HFFc6 (cell line): ENCODE data around the gene PSMB3. TPM values are rescaled to one million over a fixed set of nuclear protein-coding genes. Genes with fewer than 3 reads are reported as not detected.

Experiments used
- DNase-seq: peaks from one replicate; pipeline ENCODE4 v3.0.0-alpha.2; 2018
- H3K27ac Mint-ChIP-seq: 2 replicates; pipeline ENCODE4 v1.8.0; 2020; ENCODE audit warnings: mild to moderate bottlenecking, mixed read lengths
- H3K27me3 Mint-ChIP-seq: 2 replicates; pipeline ENCODE4 v1.8.0; 2021; ENCODE audit warnings: mild to moderate bottlenecking, moderate library complexity, mixed read lengths; ENCODE audit not compliant: insufficient read depth
- H3K36me3 Mint-ChIP-seq: 2 replicates; pipeline ENCODE4 v1.8.0; 2021; ENCODE audit warnings: low read depth, mixed read lengths
- H3K4me1 Mint-ChIP-seq: 2 replicates; pipeline ENCODE4 v1.8.0; 2020; ENCODE audit warnings: low read depth, mixed read lengths
- H3K4me3 Mint-ChIP-seq: 2 replicates; pipeline ENCODE4 v1.8.0; 2020; ENCODE audit warnings: mild to moderate bottlenecking, moderate library complexity, mixed read lengths
- H3K9me3 Mint-ChIP-seq: 2 replicates; pipeline ENCODE4 v1.8.0; 2020; ENCODE audit warnings: mild to moderate bottlenecking, mixed read lengths
- microRNA-seq: library from miRNA; unstranded; fragments of <30 nt; microRNA quantifications from one replicate; pipeline ENCODE4, GENCODE V29; 2019
- total RNA-seq, 6 experiments: library from RNA; stranded (reverse); fragmentation: NEBNext Ultra II Directional; extraction: Animal tissue kit (Norgen Biotek cat#: 25700); gene quantifications; 2 replicates in 1 of 6; 3 replicates in 5 of 6; pipeline ENCODE4 v1.2.3, GENCODE V29; 2021
- TF ChIP-seq, protein P1 (sequence below): fragments of 200-600 bp; sonication (generic); IDR thresholded peaks from 2 replicates; pipeline ENCODE4 v1.5.0; 2021; ENCODE audit warnings: antibody characterized with exemption, mild to moderate bottlenecking

PSMB3 gene
- total RNA-seq, 6 experiments from 2014 or later: 232 to 273 (median 253) TPM

DNA sequence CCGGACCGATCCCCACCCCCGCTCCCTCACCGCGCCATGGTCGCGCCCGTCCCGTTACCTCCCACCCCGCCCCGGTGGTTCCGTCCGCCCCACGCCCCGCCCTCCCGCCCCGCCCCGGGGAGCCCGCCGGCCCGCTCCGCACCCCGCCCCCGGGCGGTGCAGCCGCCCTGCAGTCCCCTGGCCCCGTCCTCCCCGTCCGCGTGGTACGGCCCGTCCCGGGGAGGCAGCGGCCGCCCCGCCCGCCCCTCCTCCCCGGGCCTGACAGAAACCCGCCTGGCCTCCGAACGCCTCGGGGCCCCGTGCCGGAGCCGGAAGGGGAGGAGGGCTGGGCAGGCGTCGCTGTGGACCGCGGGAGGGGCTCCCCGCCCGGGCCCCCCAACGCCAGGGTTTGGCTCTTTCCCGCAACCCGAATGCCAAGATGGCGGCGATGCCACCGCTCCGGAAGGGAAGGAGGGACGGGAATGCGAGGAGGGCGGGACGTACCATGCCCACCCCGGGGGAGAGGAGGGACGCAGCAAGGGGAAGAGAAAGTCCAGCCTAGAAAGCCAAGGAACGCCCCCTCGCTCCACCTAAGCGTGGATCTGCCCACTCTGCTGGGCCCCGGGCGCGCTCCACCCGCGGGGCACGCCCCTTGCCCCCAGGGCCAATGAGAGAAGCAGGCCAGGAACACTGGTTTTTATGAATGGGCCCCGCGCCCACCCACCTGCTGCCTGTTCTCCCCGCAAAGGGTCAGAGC lies 47.1 kb downstream of the PSMB3 start, which contains the start of gene PIP4K2B:
Gene PIP4K2B, minus strand, starts transcription at position 56 of the 736 bp plus-strand sequence. CDS start 132 bp downstream, outside the sequence.
- TF ChIP-seq, protein P1, sequence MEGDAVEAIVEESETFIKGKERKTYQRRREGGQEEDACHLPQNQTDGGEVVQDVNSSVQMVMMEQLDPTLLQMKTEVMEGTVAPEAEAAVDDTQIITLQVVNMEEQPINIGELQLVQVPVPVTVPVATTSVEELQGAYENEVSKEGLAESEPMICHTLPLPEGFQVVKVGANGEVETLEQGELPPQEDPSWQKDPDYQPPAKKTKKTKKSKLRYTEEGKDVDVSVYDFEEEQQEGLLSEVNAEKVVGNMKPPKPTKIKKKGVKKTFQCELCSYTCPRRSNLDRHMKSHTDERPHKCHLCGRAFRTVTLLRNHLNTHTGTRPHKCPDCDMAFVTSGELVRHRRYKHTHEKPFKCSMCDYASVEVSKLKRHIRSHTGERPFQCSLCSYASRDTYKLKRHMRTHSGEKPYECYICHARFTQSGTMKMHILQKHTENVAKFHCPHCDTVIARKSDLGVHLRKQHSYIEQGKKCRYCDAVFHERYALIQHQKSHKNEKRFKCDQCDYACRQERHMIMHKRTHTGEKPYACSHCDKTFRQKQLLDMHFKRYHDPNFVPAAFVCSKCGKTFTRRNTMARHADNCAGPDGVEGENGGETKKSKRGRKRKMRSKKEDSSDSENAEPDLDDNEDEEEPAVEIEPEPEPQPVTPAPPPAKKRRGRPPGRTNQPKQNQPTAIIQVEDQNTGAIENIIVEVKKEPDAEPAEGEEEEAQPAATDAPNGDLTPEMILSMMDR: no peak
- peak; percentile 96 for DNase-seq
- Mint-ChIP-seq H3K9me3 (no peaks in the 10 kb centered on the region), H3K4me3 (peak within 1 kb of the TSS; percentile 96), H3K27me3 (peaks cover 3% of the 10 kb centered on the region; the same call in 1 of the 2 replicates), H3K36me3 (peaks cover 49% of the 10 kb centered on the region), H3K27ac (peak within 1 kb of the TSS; percentile 92), H3K4me1 (peaks cover 38% of the 10 kb centered on the region)

DNA sequence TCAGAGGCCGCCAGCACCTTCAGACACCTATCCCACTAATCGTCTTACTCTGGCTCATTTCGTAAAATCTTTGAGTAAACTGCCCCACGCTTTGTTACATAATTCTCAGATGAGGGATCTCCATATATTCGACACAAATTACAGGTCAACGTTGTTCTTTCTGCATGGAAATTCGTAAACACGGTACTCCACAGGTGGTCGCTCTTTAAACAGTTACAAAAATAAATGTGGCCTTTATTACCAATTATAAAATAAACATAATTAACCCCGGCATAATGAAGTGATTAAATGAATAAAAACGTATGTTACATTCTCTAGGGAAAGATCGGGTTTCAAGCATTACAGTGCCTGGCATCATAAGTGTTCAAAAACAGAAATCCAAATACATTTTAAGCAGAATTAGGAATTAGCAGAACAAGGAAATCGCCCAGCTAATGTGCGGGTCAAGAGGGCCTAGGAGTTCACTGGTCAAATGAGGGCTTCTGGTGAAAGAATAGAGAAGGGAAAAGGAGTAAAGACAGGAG lies 47.8 kb downstream of the PSMB3 start:
- Mint-ChIP-seq H3K4me3 (peak overlapping the region; percentile 88), H3K27ac (peak overlapping the region; percentile 69), H3K4me1 (peaks cover 38% of the 10 kb centered on the region), H3K9me3 (no peaks in the 10 kb centered on the region), H3K36me3 (peaks cover 49% of the 10 kb centered on the region), H3K27me3 (peaks cover 3% of the 10 kb centered on the region; the same call in 1 of the 2 replicates)
- DNase-seq: no peak
- TF ChIP-seq, protein P1: no peak

DNA sequence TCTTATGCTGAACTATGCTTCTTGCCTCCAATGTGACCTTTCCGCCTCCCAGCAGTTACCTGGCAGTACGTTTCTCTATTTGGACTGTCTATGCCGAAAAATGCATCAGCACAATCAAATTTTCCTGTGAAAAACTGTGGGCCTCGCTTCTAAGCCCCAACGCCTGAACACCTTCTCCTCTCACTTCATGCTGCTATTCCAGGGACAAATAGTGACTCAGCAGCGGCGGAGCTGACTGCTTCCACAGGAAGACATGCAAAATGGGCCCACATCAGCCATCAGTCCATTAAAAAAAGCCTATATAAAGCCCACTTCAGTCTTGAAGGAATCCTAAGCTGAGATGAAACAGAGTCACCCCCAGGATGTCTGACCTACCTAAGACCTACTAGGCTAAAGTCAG lies 57.3 kb downstream of the PSMB3 start:
- no peaks in the 10 kb centered on the region for H3K9me3 Mint-ChIP-seq
- H3K27me3 Mint-ChIP-seq: peaks cover 2% of the 10 kb centered on the region; the same call in 1 of the 2 replicates
- no peak overlapping the region for H3K27ac Mint-ChIP-seq
- no peaks in the 10 kb centered on the region for H3K4me1 Mint-ChIP-seq
- no peak overlapping the region for H3K4me3 Mint-ChIP-seq
- DNase-seq: no peak
- peaks cover 29% of the 10 kb centered on the region for H3K36me3 Mint-ChIP-seq
- TF ChIP-seq, protein P1: no peak

Small RNA genes within 50 kb of the gene (microRNA-seq; reads per million reads assigned to microRNA genes)
- not detected for gene MIR4726

Other genes with a start within 250 kb of the PSMB3 start
- not detected for gene SRCIN1, start 146.8 kb upstream of the PSMB3 start, total RNA-seq
- gene EPOP, start 77.8 kb upstream of the PSMB3 start, total RNA-seq: 1 to 10 TPM in 5 of 6 experiments, under 1 TPM in 1; 0.95 to 1.4 (median 1.3) TPM
- 10 to 100 TPM; 26.5 to 31.5 (median 30.2) TPM for gene MLLT6, start 47.5 kb upstream of the PSMB3 start, total RNA-seq
- 10 to 100 TPM; 35.0 to 38.7 (median 36.6) TPM for gene CISD3, start 22.4 kb upstream of the PSMB3 start, total RNA-seq
- 10 to 100 TPM; 59.7 to 73.5 (median 69.0) TPM for gene PCGF2, start 4.4 kb upstream of the PSMB3 start, total RNA-seq
- gene PIP4K2B, start 46.8 kb downstream of the PSMB3 start, total RNA-seq: 10 to 100 TPM; 48.7 to 61.8 (median 55.5) TPM
- gene CWC25, start 72.6 kb downstream of the PSMB3 start, total RNA-seq: 10 to 100 TPM; 11.0 to 13.7 (median 12.9) TPM
- gene RPL23, start 101.0 kb downstream of the PSMB3 start, total RNA-seq: 1,000 to 10,000 TPM; 1,099 to 1,402 (median 1,310) TPM
- 100 to 1,000 TPM; 428 to 517 (median 484) TPM for gene LASP1, start 117.3 kb downstream of the PSMB3 start, total RNA-seq
- not detected for gene FBXO47, start 214.7 kb downstream of the PSMB3 start, total RNA-seq